GM18499 (cell line): ENCODE measurements around the gene PGBD5.

Source experiments
- ATAC-seq: cut with Tn5 transposase; IDR thresholded peaks from one replicate; pipeline ENCODE4 v1.9.1; 2021; ENCODE audit warnings: moderate number of reproducible peaks; ENCODE audit not compliant: insufficient read depth, unreplicated experiment

Gene PGBD5

DNA sequence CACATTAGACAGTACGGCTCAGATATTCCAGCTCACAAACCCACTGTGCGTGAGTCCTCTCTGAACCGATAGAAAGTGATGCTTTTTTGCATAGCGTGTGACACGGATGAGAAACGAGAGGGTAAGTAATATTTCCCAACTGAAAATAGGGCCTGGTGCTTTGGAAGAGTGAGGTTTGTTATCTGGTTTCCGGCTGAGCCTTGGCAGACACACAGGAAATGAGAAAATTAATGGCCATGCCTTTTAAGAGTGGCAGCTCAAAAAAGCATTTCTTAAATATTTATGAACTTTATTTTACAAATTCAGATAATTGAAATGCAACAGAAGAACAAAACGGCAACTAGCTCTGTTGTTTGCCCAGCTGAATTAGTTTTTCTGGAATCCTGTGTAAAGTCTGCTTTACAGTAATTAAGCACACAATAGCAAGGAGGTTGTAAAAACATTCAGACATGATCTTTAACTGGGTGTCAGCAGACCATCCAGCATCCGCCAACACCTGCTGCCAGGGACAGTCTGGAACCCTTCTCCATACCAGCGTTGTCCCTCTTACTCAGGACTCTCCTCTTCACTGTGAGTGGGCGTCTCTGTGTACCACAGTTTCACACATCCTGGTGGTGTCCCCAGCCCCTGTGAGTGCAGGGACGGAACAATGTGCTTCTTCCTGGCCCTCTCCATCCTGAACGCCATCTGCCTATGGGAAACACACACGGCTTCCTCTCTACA is 155.4 kb downstream of the PGBD5 start:
- ATAC-seq, result no peak

DNA sequence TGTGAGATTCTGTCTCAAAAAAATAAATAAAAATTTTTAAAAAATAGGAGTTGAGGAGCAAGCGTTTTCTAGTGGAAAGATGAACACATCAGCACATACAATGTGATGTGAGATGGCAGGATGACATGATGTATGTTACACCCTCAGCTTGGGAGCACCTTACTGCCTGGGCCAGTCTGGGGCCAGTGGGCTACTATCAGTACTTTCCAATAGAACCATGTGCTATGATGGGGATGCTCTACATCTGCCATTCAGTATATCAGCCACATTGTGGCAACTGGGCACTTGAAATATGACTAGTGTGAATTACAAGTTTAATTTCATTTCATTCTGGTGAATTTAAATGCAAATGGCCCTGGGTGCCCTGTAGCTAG is 156.0 kb downstream of the PGBD5 start:
- ATAC-seq, result no peak

DNA sequence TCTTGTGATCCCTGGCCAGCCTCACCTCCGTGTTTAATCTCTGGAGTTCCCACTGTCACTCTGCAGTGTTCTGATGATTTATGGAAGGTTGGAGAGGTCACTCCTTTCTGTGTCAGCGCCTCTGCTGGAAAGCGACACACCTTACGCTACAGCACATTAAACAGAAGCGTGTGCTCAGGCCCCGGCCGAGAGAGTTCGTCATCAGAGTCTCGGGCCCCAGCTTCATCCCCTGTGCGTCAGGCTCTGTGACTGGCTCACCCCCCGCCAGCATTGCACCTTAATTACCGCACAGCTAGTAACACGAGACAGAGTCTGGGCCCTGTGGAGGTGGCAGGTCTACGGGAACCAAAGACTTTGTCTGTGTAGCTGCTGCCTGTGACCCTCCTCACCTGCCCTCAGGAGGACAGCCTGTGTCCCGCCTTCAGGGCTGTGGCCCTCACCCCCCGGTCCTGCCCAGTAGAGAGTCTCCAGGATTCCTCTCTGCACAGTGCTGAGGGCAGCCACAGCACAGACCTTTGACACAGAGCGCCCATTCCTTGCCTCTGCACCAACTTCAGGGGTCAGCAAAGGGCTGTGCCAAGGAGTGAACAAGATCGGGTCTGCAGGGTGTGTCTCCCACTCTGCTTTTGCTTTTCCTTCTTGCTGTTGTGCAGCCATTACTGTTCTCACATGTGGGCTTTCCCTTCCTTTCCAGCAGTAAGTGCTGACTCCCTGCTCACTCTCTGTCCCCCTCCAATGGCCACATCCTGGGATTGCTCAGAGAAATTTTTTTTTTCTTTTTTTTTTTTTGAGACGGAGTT is 157.6 kb downstream of the PGBD5 start:
- ATAC-seq, result no peak

DNA sequence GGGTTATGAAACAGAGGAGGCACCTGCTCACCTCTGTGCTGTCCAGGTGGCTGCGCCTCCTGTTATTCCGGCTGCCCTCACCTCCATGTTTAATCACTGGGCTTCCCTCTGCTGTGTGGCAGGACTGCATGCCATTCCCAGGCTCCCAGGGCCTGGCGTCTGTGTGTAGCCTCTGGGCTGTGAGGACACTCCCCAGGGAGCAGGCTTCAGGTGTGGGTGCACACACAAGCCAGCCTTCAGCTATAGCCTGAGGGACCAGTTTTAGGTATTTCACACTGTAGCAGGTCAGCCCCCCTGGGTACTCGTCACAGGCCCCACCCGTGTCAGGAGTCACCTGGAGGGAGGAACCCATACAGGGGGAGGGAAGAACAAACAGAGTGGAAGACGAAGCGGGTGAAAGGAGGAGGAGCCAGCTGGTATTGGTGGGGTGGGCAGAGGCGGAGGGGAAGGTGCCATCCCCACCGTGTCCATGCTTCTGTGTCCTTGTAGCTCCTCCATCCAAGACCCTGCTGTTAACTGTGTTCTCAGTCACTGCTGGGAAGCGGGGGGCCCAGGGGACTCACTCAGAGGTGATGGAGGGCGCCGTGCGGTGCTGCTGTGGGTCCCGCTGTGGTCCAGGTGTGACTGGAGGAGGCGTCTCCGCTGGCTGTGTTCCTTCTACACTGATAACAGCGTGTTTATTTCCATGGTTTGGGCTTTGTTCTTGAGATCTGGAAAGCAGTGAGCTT is 158.6 kb downstream of the PGBD5 start:
- ATAC-seq, result no peak

DNA sequence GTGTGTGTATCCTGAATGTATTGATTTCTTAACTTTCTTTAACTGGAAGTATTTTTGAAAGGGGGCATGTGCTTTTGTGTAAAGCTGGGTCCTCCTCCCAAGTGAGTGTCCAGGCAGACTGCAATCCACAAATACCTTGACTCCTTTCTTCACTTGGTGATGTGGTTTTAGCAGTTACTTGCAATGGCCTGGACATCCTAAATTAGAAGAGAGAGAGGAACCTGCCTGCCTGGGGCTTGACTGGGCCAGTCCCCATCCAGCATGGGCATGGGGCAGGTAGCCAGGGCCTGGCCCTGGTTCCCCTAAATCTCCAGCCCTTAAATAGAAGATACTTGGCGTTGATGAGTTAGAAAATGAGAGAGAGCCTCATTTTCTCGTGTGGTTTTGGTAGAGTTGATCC is 159.7 kb downstream of the PGBD5 start:
- no peak for ATAC-seq

DNA sequence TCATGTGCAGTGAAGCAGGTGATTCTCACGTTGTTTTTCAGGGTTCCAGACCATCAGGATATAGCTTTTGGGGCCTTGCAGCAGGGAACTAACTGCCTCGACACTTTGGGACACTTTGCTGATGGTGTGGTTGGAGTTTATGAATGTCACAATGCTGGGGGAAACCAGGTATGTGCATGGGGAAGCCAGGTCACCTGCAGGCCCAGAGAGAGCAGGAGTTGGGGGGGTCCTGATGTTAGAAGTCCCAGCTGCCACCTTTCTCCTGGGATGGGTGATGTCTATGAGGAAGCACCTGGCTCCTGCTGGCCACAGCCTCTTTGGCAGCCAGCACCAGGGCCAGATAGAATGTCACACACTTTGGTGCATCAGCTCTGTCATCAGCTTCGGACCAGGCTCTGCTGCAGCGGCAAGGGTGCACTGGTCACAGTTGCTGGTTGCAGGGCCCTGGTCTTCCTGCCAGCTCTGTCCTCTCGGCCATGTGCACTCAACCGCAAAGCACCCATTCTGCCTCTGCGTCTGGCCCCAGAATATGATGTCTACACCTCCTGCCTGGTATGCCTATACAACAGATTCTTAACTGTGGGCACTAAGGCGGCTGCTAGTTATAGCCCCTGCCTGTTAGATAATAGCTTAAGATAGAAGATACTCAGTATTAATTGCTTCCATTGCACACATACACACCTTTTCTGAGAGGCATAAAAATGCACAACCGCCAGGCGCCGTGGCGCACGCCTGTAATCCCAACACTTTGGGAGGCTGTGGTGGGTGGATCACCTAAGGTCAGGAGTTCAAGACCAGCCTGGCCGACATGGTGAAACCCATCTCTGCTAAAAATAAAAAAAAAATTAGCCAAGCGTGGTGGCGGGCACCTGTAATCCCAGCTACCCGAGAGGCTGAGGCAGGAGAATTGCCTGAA is 160.7 kb downstream of the PGBD5 start:
- ATAC-seq, result no peak
